A204.1 (cell line): ENCODE data around the gene NTN5.
"Not testable (repeated sequence)": the region's sequence is repeated elsewhere in the genome, so short reads cannot be mapped to it uniquely, and the experiment has no call there.

Source experiments
- FAIRE-seq: peaks from 2 replicates; lab custom pipeline; 2012; peaks lifted over from hg19 to GRCh38; lab: Jason Lieb, UNC

NTN5 gene

DNA sequence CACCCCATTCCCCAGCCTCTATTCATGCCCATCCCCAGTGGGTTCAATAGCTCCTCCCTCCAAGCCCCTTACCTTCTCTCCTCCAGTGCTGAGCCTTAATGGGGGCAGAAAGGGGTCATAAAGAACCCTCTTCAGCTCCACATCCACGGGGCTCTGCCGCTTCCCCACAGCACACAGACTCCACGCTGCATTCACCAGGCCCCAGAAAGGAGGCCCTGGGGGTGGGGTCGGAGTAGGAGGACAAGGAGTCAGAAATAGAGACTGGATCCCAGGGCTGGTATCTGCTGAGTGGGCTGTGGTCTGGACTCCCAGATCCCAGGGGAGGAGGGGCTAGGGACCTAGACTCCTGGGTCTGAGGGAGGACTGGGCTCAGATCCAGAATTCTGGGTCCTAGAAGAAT lies 28.5 kb downstream of the NTN5 start:
- FAIRE-seq: no peak

DNA sequence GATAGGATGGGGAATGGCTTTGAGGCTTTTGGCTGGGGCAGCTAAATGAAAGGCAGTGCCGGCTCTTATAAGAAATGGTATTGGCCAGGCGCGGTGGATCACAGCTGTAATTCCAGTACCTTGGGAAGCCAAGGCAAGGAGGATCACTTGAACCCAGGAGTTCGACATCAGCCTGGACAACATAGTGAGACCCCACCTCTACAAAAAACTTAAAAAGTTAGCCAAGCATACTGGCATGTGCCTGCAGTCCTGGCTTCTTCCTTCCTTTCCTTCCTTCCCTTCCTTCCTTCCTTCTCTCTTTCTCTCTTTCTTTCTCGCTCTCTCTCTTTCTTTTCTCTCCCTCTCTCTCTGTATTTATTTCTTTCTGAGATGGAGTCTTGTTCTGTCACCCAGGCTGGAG lies 30.0 kb downstream of the NTN5 start:
- FAIRE-seq: no peak

DNA sequence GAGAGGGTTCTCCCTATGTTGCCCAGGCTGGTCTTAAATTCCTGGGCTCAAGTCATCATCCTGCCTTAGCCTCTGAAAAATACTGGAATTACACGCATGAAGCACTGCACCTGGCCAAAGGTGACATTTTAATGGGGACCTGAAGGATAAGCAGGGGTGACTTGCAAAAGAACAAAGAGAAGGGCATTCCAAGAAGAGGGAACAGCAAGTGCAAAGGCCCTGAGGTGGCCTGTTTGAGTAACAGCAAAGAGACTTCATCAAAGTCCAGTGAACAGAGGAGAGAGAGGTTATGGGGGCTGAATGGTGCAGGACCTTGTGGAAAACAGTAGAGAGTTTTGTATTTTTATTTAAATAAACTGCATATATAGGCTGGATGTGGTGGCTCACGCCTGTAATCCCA lies 31.0 kb downstream of the NTN5 start:
- FAIRE-seq: no peak

DNA sequence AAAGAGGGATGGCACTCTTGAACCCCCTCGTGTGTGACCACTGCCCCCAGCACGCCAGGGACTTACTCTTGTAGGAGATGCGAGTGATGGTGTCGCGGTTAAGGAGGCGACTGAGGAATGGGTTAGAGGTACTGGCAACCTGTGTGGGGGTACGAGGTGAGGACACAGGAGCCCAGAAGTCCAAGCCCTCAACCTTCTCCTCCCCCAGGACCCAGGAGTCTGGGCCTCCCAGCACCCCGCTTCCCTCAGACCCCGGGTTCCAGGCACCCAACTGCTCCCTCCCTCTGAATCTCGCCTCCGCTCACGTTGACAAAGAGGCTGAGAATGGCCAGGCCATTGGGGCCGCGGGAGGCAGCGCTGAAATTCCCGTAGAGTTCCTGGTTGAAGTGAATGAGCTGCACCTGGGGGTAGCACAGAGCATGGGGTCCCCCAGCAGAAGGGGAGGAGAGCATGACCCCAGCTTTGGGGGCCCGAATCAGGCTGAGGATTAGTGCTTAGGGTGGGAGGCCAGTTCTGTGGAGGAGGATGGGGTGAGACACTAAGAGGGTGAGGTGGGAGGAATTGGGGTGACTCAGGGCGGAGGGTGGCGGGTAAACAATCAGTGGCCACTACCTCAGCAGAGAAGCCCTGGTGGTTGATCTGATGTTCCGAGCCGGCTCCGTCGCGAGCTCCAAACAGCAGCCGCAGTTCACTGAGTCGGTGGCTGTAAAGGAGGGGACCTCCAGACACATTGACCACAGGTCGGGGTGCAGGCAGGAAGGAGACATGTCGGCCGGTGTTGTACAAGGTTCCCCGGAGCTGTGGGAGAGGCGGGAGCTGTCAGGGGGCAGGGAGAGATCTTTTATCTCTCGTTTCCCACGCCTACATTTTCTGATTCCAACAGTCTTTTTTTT lies 33.1 kb downstream of the NTN5 start:
- no peak for FAIRE-seq

DNA sequence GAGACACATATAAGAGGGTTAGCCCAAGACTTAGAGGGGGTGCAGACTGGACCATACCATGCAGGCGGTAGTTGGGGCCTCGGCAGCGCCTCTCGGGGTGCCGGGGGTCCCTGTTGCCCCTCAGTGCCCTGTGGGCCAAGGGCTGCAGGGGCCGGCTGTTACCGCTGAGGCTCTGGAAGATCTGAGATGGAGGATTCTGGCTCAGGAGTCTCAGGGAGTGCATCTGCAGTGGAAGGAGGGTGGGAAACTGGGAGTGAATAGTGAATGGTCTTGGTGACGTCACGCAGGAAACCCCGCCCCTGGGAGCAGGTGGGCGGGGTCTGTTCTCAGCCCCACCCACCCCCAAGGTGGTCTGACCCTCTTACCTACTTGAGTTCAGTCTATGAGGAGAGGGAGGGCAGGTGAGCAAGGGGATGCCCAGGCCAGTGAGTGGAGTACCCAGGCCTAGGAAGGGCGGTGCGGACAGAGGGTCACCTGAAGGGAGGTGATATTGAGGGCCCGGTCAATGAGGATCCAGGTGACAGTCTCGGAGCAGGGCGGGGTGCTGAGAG lies 33.9 kb downstream of the NTN5 start:
- no peak for FAIRE-seq

DNA sequence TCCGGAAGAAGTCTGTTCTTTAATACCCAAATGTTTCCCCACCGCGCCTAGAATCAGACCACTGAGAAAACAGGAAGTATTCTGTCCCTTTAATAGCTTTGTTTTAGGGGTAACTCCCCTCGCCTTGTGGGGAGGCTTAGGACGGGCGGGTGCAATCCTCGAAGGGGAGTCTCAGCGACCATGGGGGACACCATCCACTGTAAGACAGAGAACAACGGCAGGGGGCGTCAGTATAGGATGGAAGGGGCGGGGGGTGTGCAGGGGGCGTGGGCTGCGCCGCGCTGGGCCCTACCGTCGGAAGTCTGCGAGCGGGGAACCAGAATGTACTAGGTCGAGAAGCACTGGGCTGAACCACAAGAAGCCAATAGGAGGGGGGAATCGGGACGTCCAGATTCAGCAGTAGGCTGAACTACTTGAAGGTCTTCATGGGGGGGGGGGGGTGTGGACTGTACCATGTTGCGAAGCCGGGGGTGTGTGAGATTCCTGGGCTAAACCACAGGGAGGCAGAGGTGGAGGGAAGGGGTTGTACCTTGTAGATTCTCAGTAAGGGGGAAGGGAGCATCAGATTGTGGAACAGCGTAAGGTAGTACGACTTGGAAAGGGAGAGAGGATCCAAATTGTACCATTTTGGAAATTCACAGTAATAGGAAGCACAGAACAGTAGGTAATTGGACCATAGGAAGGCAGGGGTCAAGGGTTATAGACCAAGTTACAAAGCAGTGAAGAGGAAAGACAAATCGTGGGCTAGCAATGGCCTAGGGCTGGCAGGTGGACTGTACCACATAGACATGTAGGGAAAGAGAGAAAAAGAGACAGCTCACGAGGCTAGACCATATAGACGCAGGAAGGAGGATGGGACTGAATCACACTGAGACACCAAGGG lies 34.6 kb downstream of the NTN5 start:
- FAIRE-seq: no peak

DNA sequence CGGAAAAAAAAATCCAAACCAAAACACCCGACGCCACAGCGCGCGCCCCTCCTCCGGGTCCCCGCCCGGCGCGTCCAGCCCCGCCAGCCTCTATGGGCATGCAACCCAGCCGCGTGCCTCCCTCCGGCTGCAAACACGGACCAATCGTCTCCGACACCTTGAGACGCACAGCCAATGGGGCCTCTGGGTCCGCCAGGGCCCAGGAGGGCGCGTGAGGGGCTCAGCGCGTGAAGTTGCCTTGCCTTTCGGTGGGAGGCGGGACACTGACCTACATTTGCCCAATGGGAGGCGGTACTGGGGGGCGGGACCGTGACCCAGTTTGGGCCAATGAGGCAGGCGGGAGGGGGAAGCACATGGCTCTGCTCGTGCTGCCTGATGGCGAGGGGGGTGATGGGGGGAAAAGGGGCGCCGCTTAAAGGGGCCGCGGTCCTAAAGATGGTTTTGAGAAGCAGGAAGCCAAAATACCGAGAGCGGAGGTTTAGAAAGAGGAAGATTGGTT lies 35.3 kb downstream of the NTN5 start:
- peak; percentile 35 for FAIRE-seq

DNA sequence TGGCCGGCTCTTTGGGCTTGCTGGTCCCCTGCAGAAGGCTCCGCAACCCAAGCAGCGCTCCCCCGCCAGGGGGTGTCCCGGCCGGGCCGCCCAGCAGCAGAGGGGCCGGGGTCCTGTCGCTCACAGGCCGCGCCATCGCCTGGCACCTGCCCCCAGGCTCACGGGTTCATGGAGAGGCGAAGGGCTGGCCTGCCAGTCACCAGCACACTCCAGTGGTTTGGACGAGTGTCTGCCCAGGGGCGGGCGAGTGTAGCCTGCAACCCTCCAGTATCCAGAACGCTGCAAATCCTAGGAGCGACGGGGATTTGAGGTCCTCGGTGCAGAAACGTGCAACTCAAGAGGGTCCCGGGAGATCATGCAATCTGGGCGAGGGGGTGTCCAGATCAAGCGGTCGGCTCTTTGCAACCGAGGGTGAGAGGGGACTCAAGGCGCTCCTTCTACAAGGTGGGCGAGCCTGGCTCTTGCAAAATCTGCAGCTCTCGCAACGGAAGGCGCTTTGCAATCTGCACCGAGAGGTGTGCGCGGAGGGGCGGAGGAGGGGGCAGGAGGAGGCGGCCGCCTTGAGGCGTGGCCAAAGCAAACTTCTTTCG lies 35.9 kb downstream of the NTN5 start, which contains the start of gene DBP:
DBP (minus strand) TSS at position 521 of the 590 bp plus-strand sequence; CDS start at position 136, 385 bp downstream.
- no peak for FAIRE-seq

DNA sequence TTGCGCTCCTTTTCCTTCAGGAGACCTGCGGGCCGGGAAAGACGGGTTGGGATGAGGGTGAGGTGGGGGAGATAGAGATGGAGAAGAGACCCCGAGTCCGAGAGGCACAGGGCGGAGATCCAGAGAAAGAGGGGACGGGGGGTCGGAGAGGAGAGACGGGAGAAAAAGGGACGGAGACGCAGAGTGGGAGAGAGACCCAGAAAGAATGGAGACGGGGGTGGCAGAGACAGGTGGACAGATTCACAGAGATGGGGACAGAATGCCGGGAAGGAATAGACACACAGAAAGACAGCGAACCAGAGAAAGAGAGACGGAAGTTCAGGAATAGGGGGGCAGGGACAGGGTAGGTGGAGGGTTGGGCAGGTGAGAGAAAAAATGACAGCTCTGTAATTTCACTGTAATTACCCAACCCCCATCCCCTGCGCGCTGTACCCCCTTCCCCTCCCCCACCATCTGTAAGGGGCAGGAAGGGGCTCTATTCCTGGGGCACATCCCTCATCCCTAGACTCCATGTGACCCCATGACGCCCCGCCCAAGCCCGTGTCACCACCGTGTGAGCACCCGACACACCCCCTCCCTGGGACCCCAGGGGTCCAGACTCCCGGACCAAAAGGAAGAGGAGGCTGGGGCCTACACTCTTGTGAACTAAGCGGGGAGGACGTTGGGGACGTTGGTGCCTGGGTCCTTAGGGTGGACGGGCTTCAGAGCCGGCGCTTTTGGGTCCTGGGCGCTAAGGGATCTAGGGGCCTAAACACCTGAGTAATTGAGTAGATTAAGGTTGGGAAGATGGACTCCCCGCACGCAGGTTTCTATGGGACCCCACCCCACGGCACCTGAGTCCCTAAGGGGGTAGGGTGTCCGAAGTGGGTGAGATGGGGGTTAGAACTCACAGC lies 36.6 kb downstream of the NTN5 start:
- no peak for FAIRE-seq

GRCh38 chr19:48635263-48635965 lies 37.4 kb downstream of the NTN5 start:
- no peak for FAIRE-seq

DNA sequence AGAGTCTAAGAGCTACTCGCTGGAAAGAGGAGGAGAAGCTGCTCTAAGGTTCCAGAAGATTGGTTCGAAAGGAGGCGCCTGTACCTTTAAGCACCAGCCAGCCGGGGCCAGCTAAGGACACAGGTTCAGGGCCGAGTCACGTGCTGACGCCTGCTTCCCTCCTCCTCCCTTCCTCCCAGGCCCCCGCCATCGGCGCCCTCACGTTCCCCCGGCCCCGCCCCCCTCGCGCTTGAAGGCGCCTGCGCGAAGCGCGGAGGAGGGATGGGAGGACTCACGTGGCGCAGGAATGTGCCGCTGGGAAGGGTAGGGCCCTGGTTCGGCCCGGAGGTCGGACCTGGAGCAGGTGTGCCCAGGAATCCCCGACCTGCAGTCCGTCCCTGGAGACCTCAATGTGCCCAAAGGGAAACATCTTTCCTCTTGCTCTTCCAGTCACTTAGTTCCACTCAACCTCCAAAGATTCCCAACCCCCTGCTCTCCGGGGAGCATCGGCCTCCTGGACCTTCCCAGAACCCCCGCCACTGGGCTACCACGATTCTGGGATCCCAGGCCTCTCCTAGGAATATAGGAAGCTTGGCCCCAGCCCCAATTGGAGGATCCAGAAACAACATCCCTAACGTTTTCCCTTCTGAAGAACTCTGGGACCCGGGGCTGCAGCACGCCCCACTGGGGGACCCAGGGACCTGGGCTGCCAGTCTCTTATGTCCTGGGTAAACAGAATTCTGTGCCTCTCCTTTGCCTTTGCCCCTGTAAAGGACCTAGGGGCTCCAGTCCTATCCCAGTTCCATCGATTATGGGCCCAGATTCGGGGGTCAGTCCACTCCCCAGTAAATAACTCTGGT lies 38.2 kb downstream of the NTN5 start:
- FAIRE-seq: peak; percentile 80

GRCh38 chr19:48634036-48634342 lies 38.8 kb downstream of the NTN5 start:
- FAIRE-seq: no peak

- FAIRE-seq: no peak
These were observed 39.4 kb downstream of the NTN5 start for GRCh38 chr19:48633148-48634035.

GRCh38 chr19:48632692-48633147 lies 40.1 kb downstream of the NTN5 start:
- no peak for FAIRE-seq

- FAIRE-seq: not testable (repeated sequence)
These were observed 40.5 kb downstream of the NTN5 start for GRCh38 chr19:48632286-48632685.

DNA sequence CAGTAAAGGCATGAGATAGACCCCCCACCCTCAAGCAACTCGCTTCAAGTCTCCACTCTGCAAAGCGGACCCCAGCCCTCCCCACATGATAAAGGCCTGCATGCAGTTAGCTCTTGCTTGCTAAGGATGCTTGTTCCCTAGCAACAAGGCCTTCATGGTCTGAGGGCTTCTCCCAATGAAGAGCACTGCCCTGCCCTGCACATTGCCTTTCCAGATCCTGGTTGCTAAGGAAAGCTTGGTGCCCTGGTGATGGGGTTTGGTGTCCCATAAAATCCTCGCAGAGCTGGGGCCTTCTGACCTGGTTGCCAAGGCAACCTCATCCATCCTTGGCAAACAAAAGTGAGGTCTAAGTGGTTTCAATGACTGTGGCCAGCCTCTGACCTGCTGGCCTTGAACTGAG lies 41.6 kb downstream of the NTN5 start:
- no peak for FAIRE-seq

- no peak for FAIRE-seq
These were observed 42.3 kb downstream of the NTN5 start for GRCh38 chr19:48630296-48631063.
